ENCODE measurements around the gene MICOS13.

The MICOS13 gene

DNA sequence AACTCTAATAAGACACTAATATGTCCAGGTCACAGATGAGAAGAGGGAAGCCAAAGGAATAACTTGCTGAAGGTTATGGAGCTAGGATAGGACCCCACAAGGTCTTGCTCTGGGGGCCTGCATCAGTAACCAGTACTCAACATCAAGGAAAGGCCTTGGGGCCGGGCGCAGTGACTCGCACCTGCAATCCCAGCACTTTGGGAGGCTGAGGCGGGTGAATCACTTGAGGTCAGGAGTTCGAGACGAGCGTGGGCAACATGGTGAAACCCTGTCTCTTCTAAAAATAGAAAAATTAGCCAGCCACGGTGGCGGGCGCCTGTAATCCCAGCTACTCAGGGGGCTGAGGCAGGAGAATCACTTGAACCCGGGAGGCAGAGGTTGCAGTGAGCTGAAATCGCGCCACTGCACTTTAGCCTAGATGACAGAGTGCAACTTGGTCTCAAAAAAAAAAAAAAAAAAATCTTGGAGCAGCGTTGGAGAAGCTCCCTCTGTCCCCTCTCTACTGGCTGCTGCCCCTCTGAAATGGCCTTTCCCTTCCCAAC lies 37.8 kb upstream of the MICOS13 start:
- H3K4me3 ChIP-seq (ENCODE audit: low read depth, low read length), result peak overlapping the region; percentile 99
- TF ChIP-seq CTCF (IDR thresholded peaks at IDR 0.05; ENCODE audit: control insufficient read depth, extremely low read depth, insufficient read depth), result no peak
- no peak for DNase-seq (ENCODE audit: low read depth)

GRCh38 chr19:5717215-5717935 lies 37.1 kb upstream of the MICOS13 start:
- DNase-seq (ENCODE audit: low read depth), result no peak
- peak overlapping the region; percentile 99 for H3K4me3 ChIP-seq (ENCODE audit: low read depth, low read length)
- TF ChIP-seq CTCF (IDR thresholded peaks at IDR 0.05; ENCODE audit: control insufficient read depth, extremely low read depth, insufficient read depth), result no peak

DNA sequence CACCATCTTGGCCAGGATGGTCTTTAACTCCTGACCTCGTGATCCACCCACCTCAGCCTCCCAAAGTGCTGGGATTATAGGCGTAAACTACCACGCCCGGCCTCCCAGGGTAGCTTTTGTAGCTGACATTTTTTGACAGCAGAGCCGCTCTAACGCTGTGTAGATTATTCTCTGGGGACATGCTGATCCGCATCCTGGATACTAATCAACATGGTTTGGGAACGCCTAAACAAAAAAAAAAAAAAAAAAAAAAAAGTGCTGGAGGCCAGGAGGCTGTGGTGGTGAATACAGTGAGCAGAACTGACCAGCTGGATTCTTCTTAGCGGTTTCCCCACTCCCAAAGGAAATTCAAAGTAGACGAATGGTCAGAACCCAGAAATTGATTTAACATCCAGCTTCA lies 34.5 kb upstream of the MICOS13 start:
- H3K4me3 ChIP-seq (ENCODE audit: low read depth, low read length), result no peak overlapping the region
- no peak for DNase-seq (ENCODE audit: low read depth)
- no peak for TF ChIP-seq CTCF (IDR thresholded peaks at IDR 0.05; ENCODE audit: control insufficient read depth, extremely low read depth, insufficient read depth)

DNA sequence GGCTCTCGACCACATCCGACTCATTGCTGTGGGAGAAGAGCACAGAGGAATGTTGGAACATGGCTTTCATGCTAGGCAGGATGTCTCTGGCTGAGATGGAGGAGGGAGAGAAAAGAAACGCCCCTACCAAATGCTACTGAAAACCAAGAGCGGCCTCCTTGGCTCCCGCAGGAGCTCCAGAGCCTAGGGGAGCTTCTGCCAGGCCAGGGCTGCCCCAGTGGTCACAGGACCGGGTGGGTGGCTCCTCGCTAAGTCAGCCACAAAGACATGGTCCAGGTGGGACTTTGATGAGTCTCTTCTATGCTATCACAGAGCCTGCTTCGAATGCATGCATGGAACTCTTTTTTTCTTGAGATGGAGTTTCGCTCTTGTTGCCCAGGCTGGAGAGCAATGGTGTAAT lies 32.9 kb upstream of the MICOS13 start:
- DNase-seq (ENCODE audit: low read depth), result no peak
- no peak overlapping the region for H3K4me3 ChIP-seq (ENCODE audit: low read depth, low read length)
- no peak for TF ChIP-seq CTCF (IDR thresholded peaks at IDR 0.05; ENCODE audit: control insufficient read depth, extremely low read depth, insufficient read depth)

DNA sequence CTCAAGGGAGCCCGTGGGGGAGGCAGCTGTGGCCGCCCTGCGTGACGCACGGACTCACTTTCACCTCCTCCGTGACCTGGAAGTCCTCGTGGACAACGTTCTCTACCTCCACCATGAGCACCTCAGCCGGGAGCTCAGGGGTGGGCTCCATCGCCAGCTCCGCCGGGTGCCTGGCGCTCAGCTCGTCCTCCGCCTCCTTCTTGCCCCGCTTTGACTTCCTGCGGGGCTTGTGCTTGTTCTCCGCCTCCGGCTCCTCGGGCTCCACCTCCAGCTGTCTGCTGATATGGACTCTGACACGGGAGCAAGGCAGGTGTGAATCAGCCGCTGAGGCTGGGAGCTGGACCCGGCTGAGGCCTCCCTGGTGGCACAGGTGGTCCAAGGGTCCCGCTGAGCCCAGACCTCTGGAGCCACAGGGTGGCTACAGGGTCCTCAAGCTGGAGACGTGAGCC lies 31.4 kb upstream of the MICOS13 start:
- no peak overlapping the region for H3K4me3 ChIP-seq (ENCODE audit: low read depth, low read length)
- TF ChIP-seq CTCF (IDR thresholded peaks at IDR 0.05; ENCODE audit: control insufficient read depth, extremely low read depth, insufficient read depth), result no peak
- no peak for DNase-seq (ENCODE audit: low read depth)

- DNase-seq (ENCODE audit: low read depth), result no peak
- H3K4me3 ChIP-seq (ENCODE audit: low read depth, low read length), result no peak overlapping the region
- no peak for TF ChIP-seq CTCF (IDR thresholded peaks at IDR 0.05; ENCODE audit: control insufficient read depth, extremely low read depth, insufficient read depth)
These were observed 30.7 kb upstream of the MICOS13 start for GRCh38 chr19:5711025-5711424.
